GM12891 (cell line): ENCODE results near the gene GSPT1.

Experiments used
- DNase-seq: peaks from one replicate; pipeline ENCODE4 v3.0.0; 2011; ENCODE audit warnings: low spot score; ENCODE audit not compliant: insufficient read length
- FAIRE-seq: peaks from 2 replicates; lab custom pipeline; 2011; peaks lifted over from hg19 to GRCh38; lab: Jason Lieb, UNC
- PAX5 ChIP-seq: IDR thresholded peaks from 2 replicates; pipeline ENCODE4 v1.6.1; 2011; ENCODE audit warnings: low read length, moderate library complexity, mild to moderate bottlenecking; ENCODE audit not compliant: insufficient read depth, severe bottlenecking
- POLR2A ChIP-seq: IDR thresholded peaks from 2 replicates; pipeline ENCODE4 v1.6.1; 2011; ENCODE audit warnings: low read depth, low read length, control low read depth
- POLR2AphosphoS5 ChIP-seq: IDR thresholded peaks from 2 replicates; pipeline ENCODE4 v1.6.1; 2011; ENCODE audit warnings: low read depth, low read length, control low read depth
- POU2F2 ChIP-seq: IDR thresholded peaks from 2 replicates; pipeline ENCODE4 v1.6.1; 2011; ENCODE audit warnings: low read depth, mild to moderate bottlenecking, control low read depth, low read length, moderate library complexity
- SPI1 ChIP-seq: IDR thresholded peaks from 2 replicates; pipeline ENCODE4 v1.6.1; 2011; ENCODE audit warnings: low read depth, low read length, control low read depth
- TAF1 ChIP-seq: IDR thresholded peaks from 2 replicates; pipeline ENCODE4 v1.6.1; 2011; ENCODE audit warnings: low read depth, low read length, control low read depth

GSPT1 gene

GRCh38 chr16:11868412-11868980, 47.3 kb downstream of the GSPT1 start:
- TF ChIP-seq POLR2AphosphoS5 (peak; percentile 41; the same call in 1 of the 2 replicates), SPI1 (no peak)
- DNase-seq: no peak
- FAIRE-seq: no peak

- no peak for FAIRE-seq
- no peak for DNase-seq
- TF ChIP-seq TAF1: no peak
- no peak for TF ChIP-seq POLR2A
- no peak for TF ChIP-seq SPI1
- no peak for TF ChIP-seq POLR2AphosphoS5
- TF ChIP-seq PAX5: no peak
- TF ChIP-seq POU2F2: no peak
Observed at GRCh38 chr16:11862489-11862888, 53.3 kb downstream of the GSPT1 start.

GRCh38 chr16:11857161-11857560, 58.6 kb downstream of the GSPT1 start:
- FAIRE-seq (no peak), DNase-seq (no peak)
- TF ChIP-seq POLR2AphosphoS5 (no peak), PAX5 (no peak), SPI1 (no peak), POLR2A (no peak), POU2F2 (no peak), TAF1 (no peak)

- no peak for TF ChIP-seq POLR2AphosphoS5
- FAIRE-seq (no peak), DNase-seq (no peak)
Observed at GRCh38 chr16:11852092-11852809, 63.5 kb downstream of the GSPT1 start.

GRCh38 chr16:11851294-11852091, 64.3 kb downstream of the GSPT1 start, which contains the start of gene RSL1D1:
Gene RSL1D1 (minus strand): TSS chr16:11851542. CDS start chr16:11851512, 30 bp downstream.
- TF ChIP-seq POLR2A (peak; percentile 97), POLR2AphosphoS5 (peak; percentile 98), TAF1 (peak; percentile 98), POU2F2 (peak; percentile 49; the same call in 1 of the 2 replicates), SPI1 (peak; percentile 80), PAX5 (peak; percentile 15)
- DNase-seq: peak; percentile 92
- peak; percentile 95 for FAIRE-seq

GRCh38 chr16:11848842-11849241, 66.9 kb downstream of the GSPT1 start:
- DNase-seq (no peak), FAIRE-seq (no peak)
- TF ChIP-seq POLR2A: no peak
- no peak for TF ChIP-seq POU2F2
- TF ChIP-seq SPI1: no peak
- TF ChIP-seq POLR2AphosphoS5: no peak
- TF ChIP-seq PAX5: no peak

- no peak for FAIRE-seq
Observed at GRCh38 chr16:11844499-11844898, 71.3 kb downstream of the GSPT1 start.

GRCh38 chr16:11843861-11844260, 71.9 kb downstream of the GSPT1 start:
- TF ChIP-seq PAX5 (no peak), POU2F2 (no peak)
- DNase-seq (no peak), FAIRE-seq (no peak)

More at GRCh38 chr16:11844499-11844898, 71.3 kb downstream of the GSPT1 start:
- no peak for TF ChIP-seq POU2F2
- peak; percentile 42; the same call in 1 of the 2 replicates for TF ChIP-seq POLR2AphosphoS5
- DNase-seq: no peak

GRCh38 chr16:11843206-11843605, 72.5 kb downstream of the GSPT1 start:
- FAIRE-seq (no peak), DNase-seq (no peak)
- no peak for TF ChIP-seq SPI1
- TF ChIP-seq TAF1: no peak

GRCh38 chr16:11841026-11841425, 74.7 kb downstream of the GSPT1 start:
- DNase-seq: no peak
- TF ChIP-seq POLR2A: no peak
- TF ChIP-seq PAX5: no peak
- no peak for TF ChIP-seq SPI1
- no peak for TF ChIP-seq TAF1
- TF ChIP-seq POLR2AphosphoS5: no peak
- no peak for TF ChIP-seq POU2F2
- no peak for FAIRE-seq
